ENCODE measurements around the gene SULT4A1. TPM values are rescaled to one million over a fixed set of nuclear protein-coding genes. Genes with fewer than 3 reads are reported as not detected.

Gene SULT4A1
- total RNA-seq, 2 experiments from 2014 or later, result not detected

Other genes starting within 250 kb of the SULT4A1 start
- gene EFCAB6, start 50.2 kb downstream of the SULT4A1 start, total RNA-seq, result under 1 TPM; 0.42 to 0.44 TPM
- gene PNPLA5, start 29.5 kb upstream of the SULT4A1 start, total RNA-seq, result not detected
- gene PNPLA3, start 61.3 kb upstream of the SULT4A1 start, total RNA-seq, result under 1 TPM; 0.15 to 0.42 TPM
- gene SAMM50, start 92.9 kb upstream of the SULT4A1 start, total RNA-seq, result 10 to 100 TPM; 56.1 to 57.6 TPM
- 100 to 1,000 TPM in 1 of 2 experiments, 10 to 100 TPM in 1; 94.0 to 101 TPM for gene PARVB, start 161.8 kb upstream of the SULT4A1 start, total RNA-seq

Measured in activated CD8-positive, alpha-beta memory T cell treated with anti-CD3 and anti-CD28 coated beads for 36 hours (primary cell).